GM21576 (cell line): ENCODE data around the gene RASSF6.
A peak's percentile ranks its signal among the peaks of the same experiment; 100 is the strongest.
"Not testable (repeated sequence)": the region's sequence is repeated elsewhere in the genome, so short reads cannot be mapped to it uniquely, and the experiment has no call there.

Experiments
- ATAC-seq: cut with Tn5 transposase; IDR thresholded peaks from one replicate; pipeline ENCODE4 v1.9.1; 2021; ENCODE audit warnings: mild to moderate bottlenecking, moderate library complexity; ENCODE audit not compliant: unreplicated experiment

Gene RASSF6

DNA sequence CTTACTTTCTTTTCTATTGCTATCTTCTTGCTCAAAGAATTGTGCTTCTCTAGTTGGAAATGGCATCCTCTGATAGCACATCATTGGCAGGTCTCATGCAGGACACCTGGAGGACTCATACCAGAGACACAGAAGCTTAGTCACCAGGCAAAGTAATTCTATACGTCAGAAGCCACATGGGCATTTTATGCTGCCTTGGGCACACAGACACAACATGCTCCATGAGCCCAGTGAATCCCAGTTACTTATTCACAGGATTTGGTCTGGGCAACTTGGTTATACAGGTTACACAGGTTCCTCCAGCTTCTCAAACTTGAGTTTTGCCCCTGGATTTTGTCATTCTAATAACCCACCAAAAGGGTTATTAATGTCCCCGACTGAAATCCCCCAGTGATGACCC lies 7.1 kb downstream of the RASSF6 start:
- no peak for ATAC-seq

DNA sequence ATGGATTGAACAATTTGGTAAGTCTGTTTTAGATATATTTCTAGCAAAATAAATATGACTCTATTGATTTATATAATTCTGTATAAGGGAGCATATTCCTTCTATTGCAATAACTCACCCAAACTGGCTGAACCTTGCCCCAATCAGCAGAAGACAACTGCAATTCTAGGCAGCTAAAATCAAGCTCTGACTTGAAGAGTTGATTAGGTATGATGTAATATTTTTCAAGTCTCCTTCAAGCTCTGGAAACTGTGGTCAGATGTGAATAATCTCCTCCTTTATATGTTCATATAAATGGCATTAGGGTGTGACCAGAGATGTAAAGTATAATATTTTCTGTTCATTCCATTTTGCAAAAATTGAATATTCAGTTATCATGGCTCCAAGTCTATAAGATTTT lies 8.2 kb downstream of the RASSF6 start:
- ATAC-seq, result no peak

DNA sequence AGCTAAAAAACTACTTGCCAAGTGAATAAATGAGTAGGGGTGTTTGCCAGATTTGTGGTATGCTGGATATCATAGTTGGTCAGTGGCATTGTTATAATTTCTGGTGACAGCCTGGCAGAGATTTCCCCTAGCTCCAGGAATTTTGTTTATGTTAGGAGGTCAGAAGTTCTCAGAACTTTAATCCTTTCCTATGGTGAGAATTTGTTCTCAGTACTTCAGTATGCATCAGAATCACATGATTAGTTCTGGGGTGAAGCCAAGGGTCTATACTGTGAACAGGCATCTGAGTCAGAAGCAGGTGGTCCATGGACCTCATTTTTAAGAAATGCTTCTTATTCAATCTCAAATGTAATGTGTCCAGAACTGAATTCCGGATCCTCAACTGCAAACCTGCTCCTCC lies 10.5 kb downstream of the RASSF6 start:
- no peak for ATAC-seq

DNA sequence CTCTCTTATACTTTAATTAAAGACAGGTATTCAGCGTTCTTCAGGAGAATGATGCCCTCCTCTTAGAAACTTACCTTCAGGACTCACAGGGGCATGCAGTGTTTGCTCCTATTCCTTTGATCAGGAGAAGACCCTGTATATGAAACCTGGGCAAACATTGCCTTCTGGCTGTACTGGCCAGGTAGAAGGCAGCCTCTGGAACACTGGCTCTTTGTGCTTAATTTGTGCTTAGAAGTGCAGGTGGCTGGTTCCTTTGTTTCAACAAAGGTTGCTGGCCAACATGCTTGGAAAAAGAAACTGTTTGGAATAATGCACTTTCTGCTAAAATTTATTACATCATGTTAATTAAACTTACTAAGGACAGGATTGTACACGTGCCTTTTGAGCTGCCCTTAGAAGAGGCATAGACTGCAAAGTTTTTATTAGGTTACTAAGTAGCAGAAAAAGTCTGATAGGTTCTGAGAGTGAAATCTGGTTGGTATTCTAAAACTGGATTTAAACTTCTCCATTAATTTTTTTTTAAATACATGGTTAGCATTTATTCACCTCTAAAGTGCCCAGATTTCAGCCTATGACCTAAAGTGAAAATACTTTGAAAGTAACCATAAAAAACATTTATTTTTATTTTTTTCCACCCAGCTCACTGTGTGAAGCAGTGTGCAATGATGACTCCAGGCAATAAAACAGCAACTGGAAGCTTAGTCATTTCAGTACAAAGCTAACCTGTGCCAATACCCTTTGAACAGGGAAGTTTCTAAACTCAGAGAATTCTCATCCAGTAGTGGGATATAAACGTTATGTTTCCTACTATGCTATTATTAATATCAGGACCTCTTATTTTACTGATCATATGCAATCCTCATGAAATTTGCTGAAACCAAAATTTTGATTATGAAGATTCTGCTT lies 11.3 kb downstream of the RASSF6 start:
- ATAC-seq, result no peak

DNA sequence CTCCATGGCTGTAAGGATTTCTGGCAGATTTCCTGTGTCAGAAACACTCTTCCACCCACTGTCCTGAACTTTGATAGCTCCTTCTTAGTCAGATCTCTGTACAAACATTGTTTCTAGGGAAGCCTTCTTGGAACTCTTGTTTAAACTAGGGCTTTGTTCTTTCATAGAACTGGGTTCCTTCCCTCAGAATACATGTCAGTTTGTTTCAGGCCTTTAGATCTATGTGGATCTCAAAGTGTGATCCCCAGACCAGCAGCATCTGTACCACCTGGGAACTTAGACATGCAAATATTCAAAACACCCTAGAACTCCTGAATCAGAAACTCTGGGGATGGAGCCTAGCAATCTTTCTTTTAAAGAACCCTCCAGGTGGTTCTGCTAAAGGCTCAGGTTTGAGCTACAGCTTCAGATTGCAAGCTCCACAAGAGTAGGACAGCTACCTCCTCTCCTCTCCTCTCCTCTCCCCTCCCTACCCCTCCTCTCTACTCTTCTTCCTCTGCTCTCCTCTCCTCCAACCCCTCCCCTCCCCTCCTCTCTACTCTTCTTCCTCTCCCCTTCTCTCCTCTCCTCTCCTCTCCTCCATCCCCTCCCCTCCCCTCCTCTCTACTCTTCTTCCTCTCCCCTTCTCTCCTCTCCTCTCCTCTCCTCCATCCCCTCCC lies 12.7 kb downstream of the RASSF6 start:
- ATAC-seq, result no peak

DNA sequence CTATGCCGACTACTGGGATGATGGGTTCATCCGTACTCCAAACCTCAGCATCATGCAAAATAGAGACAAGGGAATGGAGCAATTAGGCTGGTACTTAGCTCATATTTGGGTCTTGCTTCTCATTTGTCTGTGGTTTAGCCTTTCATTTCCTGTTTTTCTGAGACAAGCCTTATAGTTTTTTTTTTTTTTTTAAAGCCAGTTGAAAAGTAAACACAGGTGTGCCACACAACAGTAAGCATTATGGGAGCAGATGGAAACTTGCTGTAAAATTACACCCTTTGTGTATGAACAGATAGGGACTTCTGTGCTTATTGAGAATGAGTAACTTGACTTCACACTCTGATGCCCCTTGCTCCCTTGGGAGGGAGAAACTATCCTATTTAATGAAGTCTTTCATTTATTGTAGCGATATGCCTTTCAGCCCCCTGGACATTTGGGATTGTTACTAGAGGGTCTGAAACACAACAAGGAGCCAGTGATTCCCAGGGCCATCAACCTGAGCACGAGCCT lies 13.7 kb downstream of the RASSF6 start:
- ATAC-seq, result peak; percentile 83

DNA sequence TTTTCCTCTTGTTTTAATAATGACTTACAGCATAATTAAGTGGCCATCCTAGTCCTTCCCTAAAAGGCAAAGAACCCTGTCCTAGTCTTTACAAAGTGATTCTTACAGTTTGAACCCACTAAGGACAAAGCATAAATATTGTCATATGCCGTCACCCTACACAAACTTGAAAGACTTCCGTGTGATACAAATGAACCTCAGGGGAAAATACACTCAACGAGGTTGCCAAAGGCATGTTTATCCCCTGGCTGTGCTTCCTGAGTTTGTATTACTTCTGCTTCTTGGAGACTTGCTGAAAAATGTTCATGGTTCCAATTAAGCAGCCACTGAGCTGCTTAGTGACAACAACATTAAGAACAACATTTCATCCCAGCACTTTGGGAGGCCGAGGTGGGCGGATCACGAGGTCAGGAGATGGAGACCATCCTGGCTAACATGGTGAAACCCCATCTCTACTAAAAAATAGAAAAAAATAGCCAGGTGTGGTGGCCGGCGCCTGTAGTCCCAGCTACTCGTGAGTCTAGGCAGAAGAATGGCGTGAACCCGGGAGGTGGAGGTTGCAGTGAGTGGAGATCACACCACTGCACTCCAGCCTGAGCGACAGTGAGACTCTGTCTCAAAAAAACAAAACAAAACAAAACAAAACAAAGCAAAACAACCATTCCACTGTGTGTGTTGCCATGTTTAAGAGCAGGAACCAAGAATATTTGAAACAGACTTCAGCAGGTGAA lies 16.2 kb downstream of the RASSF6 start:
- no peak for ATAC-seq

DNA sequence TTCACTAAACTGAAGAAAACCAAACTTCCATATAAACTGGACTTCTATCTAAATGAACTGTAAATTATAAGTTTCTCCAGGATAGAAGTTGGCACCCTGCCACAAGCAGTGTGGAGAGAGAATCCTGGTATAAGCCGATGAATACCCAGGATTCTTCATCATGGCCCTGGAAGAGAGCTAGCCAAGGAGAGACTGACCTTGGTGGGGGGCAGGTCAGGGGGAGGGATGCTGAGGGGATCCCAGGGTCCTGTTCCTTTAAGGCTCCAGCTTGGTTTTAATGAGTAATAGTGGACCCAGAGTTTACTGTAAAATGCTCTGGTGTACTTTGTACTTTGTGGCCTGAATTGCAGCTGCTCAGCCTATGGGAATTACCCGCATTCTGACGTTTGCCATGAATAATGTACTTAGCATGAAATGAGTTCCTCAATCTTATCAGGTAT lies 16.9 kb downstream of the RASSF6 start:
- ATAC-seq, result no peak

DNA sequence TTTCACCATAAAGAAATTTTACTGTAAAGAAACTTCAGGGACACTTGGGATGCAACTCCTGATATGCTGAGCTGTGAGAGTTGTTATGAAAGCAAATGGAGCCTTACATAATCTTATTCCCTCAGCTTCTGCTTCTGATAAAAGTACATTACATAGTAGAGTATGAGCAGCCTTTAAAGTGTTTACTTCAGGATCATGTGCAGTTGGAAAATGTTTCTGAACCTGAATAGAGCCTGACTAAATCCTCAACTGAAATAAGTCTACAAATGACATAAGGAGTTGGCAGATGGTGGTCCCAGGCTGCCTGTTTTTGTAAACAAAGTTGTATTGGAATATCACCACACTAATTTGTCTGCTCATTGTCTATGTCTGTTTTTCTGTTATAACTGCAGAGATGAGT lies 19.3 kb downstream of the RASSF6 start:
- ATAC-seq, result no peak

DNA sequence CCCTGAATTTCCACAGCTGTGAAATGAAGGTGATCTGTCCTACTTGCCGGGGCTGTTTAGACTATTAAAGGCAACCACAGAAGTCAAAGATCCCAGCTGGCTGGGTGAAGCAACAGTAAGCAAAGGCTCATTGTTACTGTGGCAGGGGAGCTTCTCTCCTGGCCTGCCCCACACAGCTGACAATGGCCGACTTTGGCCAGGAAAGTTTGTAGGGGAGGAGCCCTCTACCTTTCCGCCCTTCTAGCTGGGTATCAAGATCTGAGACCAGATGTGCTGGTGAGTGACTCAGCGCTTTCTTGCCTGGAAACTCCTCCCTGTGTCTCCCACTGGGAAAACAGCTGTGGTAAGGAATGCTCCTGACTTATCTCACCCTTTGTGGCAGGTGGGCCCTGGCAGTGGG lies 21.1 kb downstream of the RASSF6 start:
- no peak for ATAC-seq

DNA sequence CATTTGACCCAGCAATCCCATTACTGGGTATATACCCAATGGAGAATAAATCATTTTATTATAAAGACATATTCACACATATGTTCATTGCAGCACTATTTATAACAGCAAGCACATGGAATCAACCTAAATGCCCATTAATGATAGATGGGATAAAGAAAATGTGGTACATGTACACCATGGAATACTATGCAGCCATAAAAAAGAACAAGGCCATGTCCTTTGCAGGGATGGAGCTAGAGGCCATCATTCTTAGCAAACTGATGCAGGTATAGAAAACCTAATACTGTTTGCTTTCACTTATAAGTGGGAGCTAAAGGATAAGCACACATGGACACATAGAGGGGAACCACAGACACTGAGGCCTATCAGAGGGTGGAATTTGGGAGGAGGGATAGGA lies 22.6 kb downstream of the RASSF6 start:
- ATAC-seq, result no peak

DNA sequence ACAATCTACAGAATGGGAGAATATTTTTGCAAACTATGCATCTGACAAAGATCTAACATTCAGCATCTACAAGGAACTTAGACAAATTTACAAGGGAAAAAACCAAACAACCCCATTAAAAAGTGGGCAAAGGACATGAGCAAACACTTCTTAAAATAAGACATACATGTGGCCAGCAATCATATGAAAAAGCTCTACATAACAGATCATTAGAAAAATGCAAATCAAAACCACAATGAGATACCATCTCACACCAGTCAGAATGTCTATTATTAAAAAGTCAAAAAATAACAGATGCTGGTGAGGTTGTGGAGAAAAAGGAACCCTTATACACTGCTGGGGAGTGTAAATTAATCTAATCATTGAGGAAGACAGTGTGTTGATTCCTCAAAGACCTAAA lies 23.1 kb downstream of the RASSF6 start:
- not testable (repeated sequence) for ATAC-seq

DNA sequence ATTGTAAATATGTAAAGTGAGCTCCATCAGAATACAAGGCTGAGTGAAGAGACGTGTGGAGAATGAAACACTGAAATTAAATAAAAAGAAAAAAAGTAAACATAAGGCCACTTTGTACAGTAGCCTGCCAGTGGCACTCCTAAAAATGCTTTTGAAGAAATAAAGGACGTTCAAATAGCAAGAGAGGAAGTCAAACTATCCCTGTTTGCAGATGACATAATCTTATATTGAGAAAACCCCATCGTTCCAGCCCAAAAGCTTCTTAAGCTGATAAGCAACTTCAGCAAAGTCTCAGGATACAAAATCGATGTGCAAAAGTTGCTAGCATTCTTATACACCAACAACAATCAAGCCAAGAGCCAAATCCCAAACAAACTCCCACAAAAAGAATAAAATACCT lies 24.2 kb downstream of the RASSF6 start:
- no peak for ATAC-seq

DNA sequence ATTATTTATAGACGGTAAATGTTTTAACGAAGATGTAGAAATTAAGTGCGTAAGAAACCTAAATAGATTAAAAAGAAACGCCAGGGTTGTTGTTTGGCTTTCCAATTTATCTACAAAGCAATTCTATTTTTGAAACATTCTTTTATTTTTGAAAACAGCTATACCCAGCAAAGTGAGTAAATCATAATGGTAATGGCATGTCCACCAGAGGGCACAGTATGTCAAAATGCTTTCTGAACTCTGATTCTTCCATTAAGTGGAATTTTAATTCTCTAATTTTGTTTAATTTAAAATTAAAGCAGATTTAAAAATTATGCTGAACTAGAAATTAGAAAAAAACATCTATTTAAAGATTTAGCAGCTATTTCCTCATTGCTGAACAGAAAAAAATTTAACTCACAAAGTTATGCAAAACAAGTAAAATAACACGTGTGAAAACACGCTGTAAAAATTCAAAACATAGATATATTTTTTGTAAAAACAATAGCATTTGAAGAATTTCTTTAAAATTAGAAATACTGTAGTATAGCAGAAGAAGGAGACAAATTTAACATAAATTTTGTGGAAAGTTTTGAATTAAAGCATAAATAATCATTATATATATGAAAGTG lies 26.5 kb downstream of the RASSF6 start:
- ATAC-seq, result no peak

DNA sequence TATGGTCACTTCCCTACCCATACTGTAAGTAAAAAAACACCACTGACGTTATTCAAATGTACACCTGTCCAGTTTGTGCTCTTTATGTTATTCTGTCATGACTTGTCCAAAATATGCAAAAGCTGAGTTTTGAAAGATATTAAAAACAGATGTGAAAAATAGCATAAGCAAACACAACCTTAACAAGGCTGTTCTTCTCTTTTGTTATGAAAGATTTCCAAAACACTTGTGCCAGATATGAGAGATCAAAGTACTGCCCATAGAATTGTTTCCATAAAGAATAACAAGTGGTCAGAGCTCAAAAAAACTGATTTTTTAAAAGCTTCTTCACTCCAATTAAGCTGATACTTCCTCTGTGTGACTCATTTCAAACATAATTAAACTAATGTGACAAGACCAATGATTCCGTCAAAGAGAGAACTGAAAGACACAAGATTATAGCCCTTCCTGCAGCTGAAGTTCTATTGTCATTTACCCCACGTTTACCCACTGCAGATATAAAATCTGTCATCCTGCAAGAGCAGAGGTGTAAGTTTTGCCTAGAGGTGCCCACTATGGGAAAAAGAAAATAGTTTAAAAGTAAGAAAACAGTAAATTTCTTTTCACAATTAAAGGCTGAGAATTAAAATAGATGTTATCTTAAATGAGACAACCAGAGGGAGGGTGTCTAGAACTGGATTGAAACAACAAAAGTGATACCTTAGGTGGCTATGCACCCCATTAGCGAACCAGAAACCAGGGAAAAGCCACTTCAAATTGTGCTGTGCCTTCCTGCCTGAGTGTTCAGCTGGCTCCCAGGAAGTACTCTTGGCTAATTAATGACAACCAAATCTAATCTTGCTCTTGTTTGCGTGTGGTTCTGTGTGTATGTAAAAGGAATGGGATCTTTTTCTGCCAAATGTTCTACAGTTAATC lies 30.1 kb downstream of the RASSF6 start:
- peak; percentile 92 for ATAC-seq

DNA sequence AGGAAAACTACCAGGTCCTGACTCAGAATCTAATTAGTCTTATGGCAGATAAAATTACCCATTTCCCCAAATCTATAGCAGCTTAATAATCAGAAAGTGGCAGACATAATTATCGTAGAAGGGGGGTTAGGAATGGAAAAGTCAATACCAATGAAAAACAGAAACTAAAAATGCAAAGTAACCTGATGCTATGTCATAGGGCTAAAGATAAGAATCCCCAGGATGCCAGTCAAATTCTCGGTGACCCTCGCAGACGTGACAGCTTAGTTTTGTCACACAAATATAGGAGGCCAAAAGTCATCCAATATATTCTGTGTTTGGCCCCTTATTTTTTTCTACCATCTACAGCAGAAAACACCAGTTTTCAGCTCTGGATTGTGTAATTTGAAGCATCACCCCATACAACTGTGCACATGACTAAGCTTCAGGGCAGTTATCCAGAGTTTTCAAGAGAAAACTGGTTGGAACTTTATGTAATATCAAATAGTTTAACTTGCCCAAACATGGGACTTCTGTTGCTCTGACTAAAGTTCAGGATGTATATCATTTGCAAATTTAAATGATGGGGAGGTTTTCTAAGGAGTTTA lies 30.9 kb downstream of the RASSF6 start:
- peak; percentile 24 for ATAC-seq

DNA sequence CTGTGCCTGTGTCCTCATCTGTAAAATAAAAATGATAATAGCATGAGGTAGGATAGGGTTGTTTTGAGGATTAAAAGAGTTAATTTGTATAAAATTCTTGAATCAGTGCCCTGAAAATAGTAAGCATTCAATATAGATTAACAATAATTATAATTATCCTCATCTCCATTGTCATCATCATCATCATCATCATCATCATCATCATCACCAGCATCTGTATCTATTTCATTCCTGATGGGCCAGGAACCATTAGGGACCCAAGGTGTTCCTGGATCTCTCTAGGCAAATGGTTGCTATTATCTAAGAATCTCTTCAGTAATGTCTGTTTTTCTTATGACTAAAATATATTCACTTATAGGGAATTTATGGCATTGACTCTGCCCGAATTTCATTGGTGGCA lies 31.6 kb downstream of the RASSF6 start:
- ATAC-seq, result no peak

DNA sequence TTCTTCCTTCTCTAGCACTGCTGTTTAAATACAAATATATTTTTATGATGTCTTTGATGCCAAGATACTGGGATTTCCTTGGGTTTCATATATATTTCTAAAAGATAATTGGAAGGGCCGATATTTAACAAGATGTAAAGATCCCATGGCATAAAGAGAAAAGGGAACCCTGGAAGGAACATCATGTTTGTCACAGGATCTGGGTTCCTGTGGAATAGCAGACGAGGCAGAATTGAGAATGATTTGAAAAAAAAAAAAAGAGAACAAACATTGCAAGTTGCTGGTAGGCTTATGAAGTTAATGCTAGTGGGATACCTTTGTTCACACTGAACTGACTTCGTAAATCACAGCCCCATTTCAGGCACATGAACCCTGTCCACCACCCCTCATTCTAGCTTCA lies 33.6 kb downstream of the RASSF6 start:
- no peak for ATAC-seq

DNA sequence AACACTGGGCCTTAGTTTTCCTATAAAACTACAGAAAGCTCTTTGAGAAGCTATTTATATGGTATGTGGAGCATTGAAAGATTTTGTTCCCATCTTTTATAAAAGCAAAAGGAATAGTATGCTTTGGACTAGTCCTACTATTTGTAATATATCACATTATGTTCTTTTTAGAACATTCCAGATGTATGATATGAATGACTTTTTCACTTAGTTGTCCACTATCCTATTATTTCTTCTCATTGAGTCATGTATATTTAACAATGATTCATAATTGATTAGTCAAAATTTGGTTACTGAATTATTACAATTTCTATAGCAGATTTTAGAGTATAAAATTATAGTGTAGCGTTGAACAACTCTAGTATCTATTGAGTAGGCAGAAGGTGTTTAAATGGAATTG lies 34.2 kb downstream of the RASSF6 start:
- no peak for ATAC-seq

DNA sequence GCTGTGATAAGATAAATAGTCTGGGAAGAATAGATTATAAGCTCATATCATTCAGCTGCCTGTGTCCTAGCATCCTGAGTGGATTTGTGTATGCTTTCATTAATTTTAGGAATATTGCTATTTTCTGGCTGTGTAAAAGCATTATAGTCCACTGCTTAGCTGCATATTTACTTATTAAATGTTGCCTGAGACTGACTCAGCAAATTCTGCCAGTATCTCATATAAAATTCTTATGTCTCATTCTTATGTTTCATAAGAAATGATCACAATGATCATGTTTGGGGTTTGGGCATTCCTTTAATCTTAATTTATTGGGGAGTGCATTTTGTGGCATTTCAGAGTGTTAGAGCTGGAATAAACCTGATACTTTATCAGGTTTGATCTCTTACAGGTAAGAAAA lies 34.9 kb downstream of the RASSF6 start:
- no peak for ATAC-seq
